Natural killer cell treated with Interleukin-12 subunit alpha and Interleukin-12 subunit beta and Interleukin-15 and Interleukin-18, amount 100 ng/mL, for 72 hours (primary cell): ENCODE results near the gene PAQR9. TPM values are rescaled to one million over a fixed set of nuclear protein-coding genes. Genes with fewer than 3 reads are reported as not detected.

Source experiments
- ATAC-seq, 2 donors: fragments of 150-1000 bp; cut with Tn5 transposase in 1 of 2; sonication (Bioruptor Pico), chemical (Tn5 transposase) in 1 of 2; 2 replicates each; pipeline ENCODE4 v1.10.0; 2021
- DNase-seq: peaks from one replicate; pipeline ENCODE4 v3.0.0; 2022; ENCODE audit warnings: low spot score
- H3K27ac Mint-ChIP-seq, 2 donors: 1 replicate in 1 of 2; 2 replicates in 1 of 2; pipeline ENCODE4 v1.8.0; 2022; ENCODE audit warnings: mixed read lengths in 2 of 2, mild to moderate bottlenecking in 1 of 2, moderate library complexity in 1 of 2
- H3K27me3 Mint-ChIP-seq, 2 donors: 1 replicate in 1 of 2; 2 replicates in 1 of 2; pipeline ENCODE4 v1.8.0; 2022; ENCODE audit warnings: mixed read lengths in 2 of 2
- H3K36me3 Mint-ChIP-seq: one replicate; pipeline ENCODE4 v1.8.0; 2022; ENCODE audit warnings: mixed read lengths
- H3K4me1 Mint-ChIP-seq, 2 donors: 1 replicate in 1 of 2; 2 replicates in 1 of 2; pipeline ENCODE4 v1.8.0; 2022; ENCODE audit warnings: low read depth in 2 of 2, mixed read lengths in 2 of 2, mild to moderate bottlenecking in 1 of 2
- H3K4me3 Mint-ChIP-seq: one replicate; pipeline ENCODE4 v1.8.0; 2022; ENCODE audit warnings: mixed read lengths
- H3K9me3 Mint-ChIP-seq: 2 replicates; pipeline ENCODE4 v1.8.0; 2022; ENCODE audit warnings: mixed read lengths
- total RNA-seq, 2 donors: library from RNA; stranded (reverse); gene quantifications; one replicate each; pipeline ENCODE4 v1.2.3, GENCODE V29; 2022

Gene PAQR9
- total RNA-seq, 2 donors from 2014 or later, result not detected

GRCh38 chr3:142975316-142975995 is 12.0 kb upstream of the PAQR9 start:
- no peak overlapping the region for H3K4me3 Mint-ChIP-seq
- DNase-seq (no peak), ATAC-seq (no peak)
- H3K4me1 Mint-ChIP-seq, result no peaks in the 10 kb centered on the region
- no peaks in the 10 kb centered on the region for H3K9me3 Mint-ChIP-seq
- no peak overlapping the region for H3K27ac Mint-ChIP-seq
- no peaks in the 10 kb centered on the region for H3K36me3 Mint-ChIP-seq
- H3K27me3 Mint-ChIP-seq, result peaks cover 15 to 28% of the 10 kb centered on the region in 2 donors

- DNase-seq (no peak), ATAC-seq (no peak)
- no peak overlapping the region for H3K27ac Mint-ChIP-seq
- H3K4me3 Mint-ChIP-seq, result no peak overlapping the region
- H3K9me3 Mint-ChIP-seq, result no peaks in the 10 kb centered on the region
- H3K36me3 Mint-ChIP-seq, result no peaks in the 10 kb centered on the region
- peaks cover 23 to 34% of the 10 kb centered on the region in 2 donors for H3K27me3 Mint-ChIP-seq
- H3K4me1 Mint-ChIP-seq, result no peaks in the 10 kb centered on the region
These were observed 9.9 kb upstream of the PAQR9 start for GRCh38 chr3:142973217-142974009.

GRCh38 chr3:142972092-142972753 is 8.7 kb upstream of the PAQR9 start:
- H3K4me3 Mint-ChIP-seq, result no peak overlapping the region
- H3K27me3 Mint-ChIP-seq, result peaks cover 25 to 38% of the 10 kb centered on the region in 2 donors
- no peaks in the 10 kb centered on the region for H3K36me3 Mint-ChIP-seq
- peak in 1 of 2 donors; percentile 52 for ATAC-seq
- no peaks in the 10 kb centered on the region for H3K9me3 Mint-ChIP-seq
- H3K27ac Mint-ChIP-seq, result no peak overlapping the region
- no peak for DNase-seq
- no peaks in the 10 kb centered on the region for H3K4me1 Mint-ChIP-seq

GRCh38 chr3:142971431-142971830 is 8.0 kb upstream of the PAQR9 start:
- Mint-ChIP-seq H3K27me3 (peaks cover 31 to 46% of the 10 kb centered on the region in 2 donors), H3K9me3 (no peaks in the 10 kb centered on the region)

GRCh38 chr3:142968319-142969025 is 5.0 kb upstream of the PAQR9 start:
- peaks cover 39 to 66% of the 10 kb centered on the region in 2 donors for H3K27me3 Mint-ChIP-seq

More at GRCh38 chr3:142971431-142971830, 8.0 kb upstream of the PAQR9 start:
- ATAC-seq (no peak), DNase-seq (no peak)
- Mint-ChIP-seq H3K4me1 (no peaks in the 10 kb centered on the region), H3K4me3 (no peak overlapping the region), H3K36me3 (no peaks in the 10 kb centered on the region), H3K27ac (no peak overlapping the region)

GRCh38 chr3:142966808-142967207 is 3.3 kb upstream of the PAQR9 start:
- peaks cover 46 to 67% of the 10 kb centered on the region in 2 donors for H3K27me3 Mint-ChIP-seq
- H3K4me3 Mint-ChIP-seq, result no peak overlapping the region
- no peak overlapping the region for H3K27ac Mint-ChIP-seq

More at GRCh38 chr3:142968319-142969025, 5.0 kb upstream of the PAQR9 start:
- DNase-seq, result no peak
- Mint-ChIP-seq H3K36me3 (no peaks in the 10 kb centered on the region), H3K4me1 (peaks cover 0 to 4% of the 10 kb centered on the region in 2 donors), H3K9me3 (no peaks in the 10 kb centered on the region), H3K4me3 (no peak overlapping the region), H3K27ac (no peak overlapping the region)
- ATAC-seq, result no peak

GRCh38 chr3:142965581-142965980 is 2.1 kb upstream of the PAQR9 start:
- Mint-ChIP-seq H3K4me3 (no peak overlapping the region), H3K4me1 (peaks cover 12 to 13% of the 10 kb centered on the region in 2 donors), H3K9me3 (no peaks in the 10 kb centered on the region), H3K36me3 (peaks cover 6% of the 10 kb centered on the region), H3K27me3 (peaks cover 49 to 67% of the 10 kb centered on the region in 2 donors), H3K27ac (no peak overlapping the region)
- DNase-seq, result no peak
- no peak for ATAC-seq

More at GRCh38 chr3:142966808-142967207, 3.3 kb upstream of the PAQR9 start:
- H3K36me3 Mint-ChIP-seq, result peaks cover 5% of the 10 kb centered on the region
- H3K9me3 Mint-ChIP-seq, result no peaks in the 10 kb centered on the region
- ATAC-seq, result no peak
- no peak for DNase-seq
- peaks cover 11 to 12% of the 10 kb centered on the region in 2 donors for H3K4me1 Mint-ChIP-seq

- Mint-ChIP-seq H3K27ac (no peak overlapping the region), H3K27me3 (peaks cover 41 to 75% of the 10 kb centered on the region in 2 donors), H3K4me1 (peaks cover 12 to 13% of the 10 kb centered on the region in 2 donors), H3K36me3 (peaks cover 6% of the 10 kb centered on the region), H3K9me3 (no peaks in the 10 kb centered on the region), H3K4me3 (peak overlapping the region; percentile 82)
- ATAC-seq (peak in 1 of 2 donors; percentile 39), DNase-seq (no peak)
These were observed 299 bp downstream of the PAQR9 start for GRCh38 chr3:142963234-142963515.

- DNase-seq (no peak), ATAC-seq (peak in 1 of 2 donors; percentile 31)
- Mint-ChIP-seq H3K27ac (no peak overlapping the region), H3K4me3 (peak overlapping the region; percentile 82), H3K36me3 (peaks cover 6% of the 10 kb centered on the region), H3K27me3 (peaks cover 41 to 74% of the 10 kb centered on the region in 2 donors), H3K9me3 (no peaks in the 10 kb centered on the region), H3K4me1 (peaks cover 12 to 13% of the 10 kb centered on the region in 2 donors)
These were observed 797 bp downstream of the PAQR9 start for GRCh38 chr3:142962520-142963233.

GRCh38 chr3:142962175-142962519 is 1.3 kb downstream of the PAQR9 start:
- ATAC-seq, result no peak
- Mint-ChIP-seq H3K36me3 (peaks cover 6% of the 10 kb centered on the region), H3K4me1 (peaks cover 12 to 13% of the 10 kb centered on the region in 2 donors), H3K27ac (no peak overlapping the region), H3K9me3 (no peaks in the 10 kb centered on the region), H3K4me3 (peak overlapping the region; percentile 82), H3K27me3 (peaks cover 43 to 79% of the 10 kb centered on the region in 2 donors)
- DNase-seq, result no peak

- peaks cover 12 to 13% of the 10 kb centered on the region in 2 donors for H3K4me1 Mint-ChIP-seq
- no peak overlapping the region for H3K27ac Mint-ChIP-seq
- DNase-seq (no peak), ATAC-seq (no peak)
- H3K4me3 Mint-ChIP-seq, result no peak overlapping the region
- H3K36me3 Mint-ChIP-seq, result peaks cover 6% of the 10 kb centered on the region
- peaks cover 40 to 75% of the 10 kb centered on the region in 2 donors for H3K27me3 Mint-ChIP-seq
- no peaks in the 10 kb centered on the region for H3K9me3 Mint-ChIP-seq
These were observed 1.9 kb downstream of the PAQR9 start for GRCh38 chr3:142961539-142961938.

GRCh38 chr3:142960322-142960850 is 3.1 kb downstream of the PAQR9 start:
- H3K4me3 Mint-ChIP-seq, result no peak overlapping the region
- H3K27ac Mint-ChIP-seq, result no peak overlapping the region
- peaks cover 12 to 13% of the 10 kb centered on the region in 2 donors for H3K4me1 Mint-ChIP-seq
- no peak for DNase-seq
- peaks cover 39 to 67% of the 10 kb centered on the region in 2 donors for H3K27me3 Mint-ChIP-seq
- ATAC-seq, result no peak
- no peaks in the 10 kb centered on the region for H3K9me3 Mint-ChIP-seq
- peaks cover 6% of the 10 kb centered on the region for H3K36me3 Mint-ChIP-seq

- ATAC-seq (no peak), DNase-seq (no peak)
- H3K27me3 Mint-ChIP-seq, result peaks cover 36 to 60% of the 10 kb centered on the region in 2 donors
- H3K4me1 Mint-ChIP-seq, result peaks cover 9 to 13% of the 10 kb centered on the region in 2 donors
- H3K27ac Mint-ChIP-seq, result no peak overlapping the region
- H3K9me3 Mint-ChIP-seq, result no peaks in the 10 kb centered on the region
- H3K4me3 Mint-ChIP-seq, result no peak overlapping the region
- peaks cover 6% of the 10 kb centered on the region for H3K36me3 Mint-ChIP-seq
These were observed 4.8 kb downstream of the PAQR9 start for GRCh38 chr3:142958707-142959106.
